Activated naive CD4-positive, alpha-beta T cell treated with anti-CD3 and anti-CD28 coated beads, Interleukin-2, amount 50 U/mL, for 24 hours (primary cell): ENCODE results near the gene TAS2R30.

ENCODE experiments used
- H3K27ac Mint-ChIP-seq: one replicate; pipeline ENCODE4 v1.8.0; 2021; ENCODE audit warnings: mild to moderate bottlenecking, mixed read lengths
- H3K27me3 Mint-ChIP-seq: one replicate; pipeline ENCODE4 v1.8.0; 2021; ENCODE audit warnings: mixed read lengths
- H3K36me3 Mint-ChIP-seq: one replicate; pipeline ENCODE4 v1.8.0; 2021; ENCODE audit warnings: mixed read lengths
- H3K4me1 Mint-ChIP-seq: one replicate; pipeline ENCODE4 v1.8.0; 2021; ENCODE audit warnings: mixed read lengths
- H3K4me3 Mint-ChIP-seq: one replicate; pipeline ENCODE4 v1.8.0; 2021; ENCODE audit warnings: mild to moderate bottlenecking, mixed read lengths
- H3K9me3 Mint-ChIP-seq: one replicate; pipeline ENCODE4 v1.8.0; 2021; ENCODE audit warnings: mixed read lengths

The TAS2R30 gene

DNA sequence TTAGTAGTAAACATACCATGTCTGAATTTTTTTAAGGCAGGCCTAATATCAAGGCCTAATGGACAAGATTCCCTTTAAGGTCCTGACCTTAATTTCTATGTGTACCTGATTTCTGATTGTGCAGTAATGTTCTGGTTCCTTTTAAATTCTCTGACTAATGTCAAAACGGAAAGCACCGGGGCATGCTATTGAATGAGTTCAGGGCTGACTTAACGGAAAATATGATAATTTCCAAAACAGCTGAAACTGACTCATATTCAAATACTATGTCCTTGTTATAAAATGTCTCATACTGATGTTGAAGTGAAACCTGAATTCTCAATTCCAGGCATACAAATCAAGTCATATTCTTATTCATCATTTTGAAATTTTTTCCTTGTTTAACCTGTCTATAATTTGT lies 49.0 kb downstream of the TAS2R30 start:
- Mint-ChIP-seq H3K27me3 (no peaks in the 10 kb centered on the region), H3K27ac (peak overlapping the region; percentile 95), H3K4me3 (peak overlapping the region; percentile 13)

More for the DNA sequence above, 49.0 kb downstream of the TAS2R30 start:
- peaks cover 1% of the 10 kb centered on the region for H3K9me3 Mint-ChIP-seq
- H3K36me3 Mint-ChIP-seq: peaks cover 26% of the 10 kb centered on the region
- H3K4me1 Mint-ChIP-seq: peaks cover 24% of the 10 kb centered on the region
